ENCODE results near the gene TRIM46.

DNA sequence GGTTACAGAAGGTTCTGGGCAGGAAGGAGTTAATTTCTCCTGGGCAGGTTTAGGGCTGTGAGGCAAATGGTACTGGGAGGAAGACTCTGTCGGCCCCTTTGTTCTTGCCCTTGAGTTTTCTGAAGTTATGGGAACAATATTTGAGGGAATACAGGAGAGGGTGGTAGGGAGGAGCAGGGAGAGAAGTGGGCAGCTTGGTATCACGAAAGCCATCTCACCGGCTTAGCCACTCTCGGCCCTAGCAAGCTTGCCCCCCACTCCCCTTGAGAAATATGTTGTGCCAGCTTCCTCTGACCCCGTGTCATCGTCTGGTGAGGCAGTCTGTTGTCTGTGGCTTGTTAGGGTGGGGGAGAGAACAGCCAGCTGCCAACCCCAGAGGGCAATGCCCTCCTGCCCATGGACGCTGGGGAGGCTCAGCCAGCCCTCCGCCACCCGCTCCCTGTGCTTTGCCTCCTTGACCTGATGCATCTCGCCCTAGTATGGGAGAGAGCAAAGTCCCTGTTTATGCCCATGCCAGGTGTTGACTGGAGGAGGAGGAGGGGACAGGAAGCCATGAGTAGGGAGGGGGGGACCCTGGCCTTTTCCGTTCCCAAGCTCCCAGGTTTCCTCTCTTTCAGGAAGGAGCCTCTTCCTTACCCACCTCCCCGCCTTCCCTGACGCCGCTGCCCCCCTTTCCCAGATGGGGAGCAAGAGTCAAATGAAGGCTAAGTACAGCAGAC lies 44.7 kb upstream of the TRIM46 start:
- TF ChIP-seq EZH2 (IDR thresholded peaks at IDR 0.05; ENCODE audit: low read depth, unreplicated experiment) (no peak), POLR2AphosphoS5 (IDR thresholded peaks at IDR 0.05; ENCODE audit: low read depth) (no peak), ZNF331 (CRISPR knock-in tag; IDR thresholded peaks at IDR 0.05; ENCODE audit: low read depth) (no peak), ETS1 (IDR thresholded peaks at IDR 0.05) (no peak), JUNB (IDR thresholded peaks at IDR 0.05; ENCODE audit: unreplicated experiment) (no peak), CREB1 (CRISPR knock-in tag; IDR thresholded peaks at IDR 0.05; ENCODE audit: low read depth) (no peak), STAT1 (IDR thresholded peaks at IDR 0.05; ENCODE audit: unreplicated experiment) (no peak), EZH2phosphoT487 (IDR thresholded peaks at IDR 0.05; ENCODE audit: unreplicated experiment) (no peak), ZNF114 (CRISPR knock-in tag; IDR thresholded peaks at IDR 0.05) (no peak), NANOG (IDR thresholded peaks at IDR 0.05; ENCODE audit: borderline replicate concordance) (no peak)
- TF ChIP-seq, protein P1, sequence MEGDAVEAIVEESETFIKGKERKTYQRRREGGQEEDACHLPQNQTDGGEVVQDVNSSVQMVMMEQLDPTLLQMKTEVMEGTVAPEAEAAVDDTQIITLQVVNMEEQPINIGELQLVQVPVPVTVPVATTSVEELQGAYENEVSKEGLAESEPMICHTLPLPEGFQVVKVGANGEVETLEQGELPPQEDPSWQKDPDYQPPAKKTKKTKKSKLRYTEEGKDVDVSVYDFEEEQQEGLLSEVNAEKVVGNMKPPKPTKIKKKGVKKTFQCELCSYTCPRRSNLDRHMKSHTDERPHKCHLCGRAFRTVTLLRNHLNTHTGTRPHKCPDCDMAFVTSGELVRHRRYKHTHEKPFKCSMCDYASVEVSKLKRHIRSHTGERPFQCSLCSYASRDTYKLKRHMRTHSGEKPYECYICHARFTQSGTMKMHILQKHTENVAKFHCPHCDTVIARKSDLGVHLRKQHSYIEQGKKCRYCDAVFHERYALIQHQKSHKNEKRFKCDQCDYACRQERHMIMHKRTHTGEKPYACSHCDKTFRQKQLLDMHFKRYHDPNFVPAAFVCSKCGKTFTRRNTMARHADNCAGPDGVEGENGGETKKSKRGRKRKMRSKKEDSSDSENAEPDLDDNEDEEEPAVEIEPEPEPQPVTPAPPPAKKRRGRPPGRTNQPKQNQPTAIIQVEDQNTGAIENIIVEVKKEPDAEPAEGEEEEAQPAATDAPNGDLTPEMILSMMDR (conservative IDR thresholded peaks at IDR 0.05; ENCODE audit: low read depth in 2 of 2), result no peak
- TF ChIP-seq, protein P2, sequence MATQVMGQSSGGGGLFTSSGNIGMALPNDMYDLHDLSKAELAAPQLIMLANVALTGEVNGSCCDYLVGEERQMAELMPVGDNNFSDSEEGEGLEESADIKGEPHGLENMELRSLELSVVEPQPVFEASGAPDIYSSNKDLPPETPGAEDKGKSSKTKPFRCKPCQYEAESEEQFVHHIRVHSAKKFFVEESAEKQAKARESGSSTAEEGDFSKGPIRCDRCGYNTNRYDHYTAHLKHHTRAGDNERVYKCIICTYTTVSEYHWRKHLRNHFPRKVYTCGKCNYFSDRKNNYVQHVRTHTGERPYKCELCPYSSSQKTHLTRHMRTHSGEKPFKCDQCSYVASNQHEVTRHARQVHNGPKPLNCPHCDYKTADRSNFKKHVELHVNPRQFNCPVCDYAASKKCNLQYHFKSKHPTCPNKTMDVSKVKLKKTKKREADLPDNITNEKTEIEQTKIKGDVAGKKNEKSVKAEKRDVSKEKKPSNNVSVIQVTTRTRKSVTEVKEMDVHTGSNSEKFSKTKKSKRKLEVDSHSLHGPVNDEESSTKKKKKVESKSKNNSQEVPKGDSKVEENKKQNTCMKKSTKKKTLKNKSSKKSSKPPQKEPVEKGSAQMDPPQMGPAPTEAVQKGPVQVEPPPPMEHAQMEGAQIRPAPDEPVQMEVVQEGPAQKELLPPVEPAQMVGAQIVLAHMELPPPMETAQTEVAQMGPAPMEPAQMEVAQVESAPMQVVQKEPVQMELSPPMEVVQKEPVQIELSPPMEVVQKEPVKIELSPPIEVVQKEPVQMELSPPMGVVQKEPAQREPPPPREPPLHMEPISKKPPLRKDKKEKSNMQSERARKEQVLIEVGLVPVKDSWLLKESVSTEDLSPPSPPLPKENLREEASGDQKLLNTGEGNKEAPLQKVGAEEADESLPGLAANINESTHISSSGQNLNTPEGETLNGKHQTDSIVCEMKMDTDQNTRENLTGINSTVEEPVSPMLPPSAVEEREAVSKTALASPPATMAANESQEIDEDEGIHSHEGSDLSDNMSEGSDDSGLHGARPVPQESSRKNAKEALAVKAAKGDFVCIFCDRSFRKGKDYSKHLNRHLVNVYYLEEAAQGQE (IDR thresholded peaks at IDR 0.05; ENCODE audit: unreplicated experiment), result no peak

Data from GM23338 (cell line).